IMR-90 (cell line): Measurements from ENCODE around the gene TSEN54. TPM values are rescaled to one million over a fixed set of nuclear protein-coding genes. Genes with fewer than 3 reads are reported as not detected.

Source experiments
- ATAC-seq: fragments of 200-7000 bp; cut with Tn5 transposase; 2 replicates; pipeline ENCODE4 v1.9.1; 2020; ENCODE audit warnings: low read depth, mild to moderate bottlenecking, moderate library complexity
- BruUV-seq: library from RNA; stranded (reverse); fragments of 400-500 nt; replicated peaks from 2 replicates; lab custom pipeline; 2021; lab: Mats Ljungman, UMichigan
- CTCF ChIA-PET: fragments of 300-600 bp; formaldehyde crosslinking; extraction: SDS; loops from one replicate; lab custom pipeline; 2021; ENCODE audit warnings: antibody characterized with exemption; lab: Yijun Ruan, JAX
- POLR2A ChIA-PET: fragments of 300-600 bp; sonication (Branson Sonifier 250); formaldehyde crosslinking; loops from one replicate; lab custom pipeline; 2022; ENCODE audit warnings: antibody characterized with exemption; ENCODE audit not compliant: unreplicated experiment; lab: Charles Lee
- DNase-seq: peaks from one replicate; pipeline ENCODE4 v3.0.0; 2013
- H2AFZ ChIP-seq: replicated peaks from 2 replicates; pipeline ENCODE3; 2013; ENCODE audit warnings: low read length, mild to moderate bottlenecking; ENCODE audit not compliant: poor library complexity
- H2AK5ac ChIP-seq: 2 replicates; pipeline ENCODE4 v1.6.1; 2013; ENCODE audit warnings: low read depth, low read length, inconsistent platforms
- H2AK9ac ChIP-seq: replicated peaks from 2 replicates; pipeline ENCODE3; 2013; ENCODE audit warnings: mild to moderate bottlenecking, low read depth, low read length, moderate library complexity; ENCODE audit not compliant: poor library complexity
- H2BK120ac ChIP-seq: 2 replicates; pipeline ENCODE4 v1.6.1; 2013; ENCODE audit warnings: low read depth, low read length, inconsistent platforms
- H2BK15ac ChIP-seq: 3 replicates; pipeline ENCODE4 v1.6.1; 2013; ENCODE audit warnings: low read depth, low read length, inconsistent platforms
- H2BK20ac ChIP-seq: 2 replicates; pipeline ENCODE4 v1.6.1; 2013; ENCODE audit warnings: low read depth, mild to moderate bottlenecking, inconsistent platforms, low read length, moderate library complexity
- H2BK5ac ChIP-seq: 2 replicates; pipeline ENCODE4 v1.6.1; 2013; ENCODE audit warnings: mild to moderate bottlenecking, low read depth, low read length, inconsistent platforms; ENCODE audit not compliant: poor library complexity, severe bottlenecking
- H3K14ac ChIP-seq: replicated peaks from 2 replicates; pipeline ENCODE4 v1.6.1; 2013; ENCODE audit warnings: low read depth, low read length, inconsistent platforms
- H3K18ac ChIP-seq: 2 replicates; pipeline ENCODE4 v1.6.1; 2013; ENCODE audit warnings: low read depth, low read length, control low read depth
- H3K23ac ChIP-seq: 2 replicates; pipeline ENCODE4 v1.6.1; 2013; ENCODE audit warnings: low read depth, low read length, inconsistent platforms
- H3K27ac ChIP-seq: 2 replicates; pipeline ENCODE4 v1.5.1; 2013; ENCODE audit warnings: mild to moderate bottlenecking, control low read depth, low read length; ENCODE audit not compliant: insufficient read depth
- H3K27me3 ChIP-seq: 2 replicates; pipeline ENCODE4 v1.6.1; 2013; ENCODE audit warnings: low read length; ENCODE audit not compliant: control insufficient read depth, insufficient read depth
- H3K36me3 ChIP-seq: 2 replicates; pipeline ENCODE4 v1.6.1; 2013; ENCODE audit warnings: low read length, mixed read lengths; ENCODE audit not compliant: control insufficient read depth, insufficient read depth
- H3K4ac ChIP-seq: 2 replicates; pipeline ENCODE4 v1.6.1; 2013; ENCODE audit warnings: low read depth, low read length, inconsistent platforms
- H3K4me1 ChIP-seq: 2 replicates; pipeline ENCODE4 v1.6.1; 2013; ENCODE audit warnings: low read length, mixed read lengths; ENCODE audit not compliant: control insufficient read depth, insufficient read depth
- H3K4me2 ChIP-seq: 2 replicates; pipeline ENCODE4 v1.6.1; 2013; ENCODE audit warnings: low read depth, mild to moderate bottlenecking, control low read depth, low read length, moderate library complexity
- H3K4me3 ChIP-seq: 2 replicates; pipeline ENCODE4 v1.5.1; 2013; ENCODE audit warnings: low read depth, mild to moderate bottlenecking, control low read depth, low read length, moderate library complexity; ENCODE audit not compliant: insufficient read depth
- H3K56ac ChIP-seq: 2 replicates; pipeline ENCODE4 v1.6.1; 2013; ENCODE audit warnings: low read length, inconsistent platforms; ENCODE audit not compliant: insufficient read depth; ENCODE audit errors: extremely low read depth
- H3K79me1 ChIP-seq, 2 experiments: 2 replicates each; pipeline ENCODE4 v1.6.1; 2013; ENCODE audit warnings: low read length in 2 of 2, inconsistent platforms in 1 of 2, low read depth in 1 of 2
- H3K9ac ChIP-seq: 2 replicates; pipeline ENCODE4 v1.6.1; 2013; ENCODE audit warnings: low read depth, low read length, control low read depth
- H3K9me1 ChIP-seq: 2 replicates; pipeline ENCODE4 v1.6.1; 2013; ENCODE audit warnings: low read length, inconsistent platforms; ENCODE audit not compliant: insufficient read depth
- H3K9me3 ChIP-seq: 2 replicates; pipeline ENCODE4 v1.6.1; 2013; ENCODE audit warnings: low read length; ENCODE audit not compliant: control insufficient read depth, insufficient read depth
- H4K20me1 ChIP-seq: 2 replicates; pipeline ENCODE4 v1.6.1; 2013; ENCODE audit warnings: low read length, inconsistent platforms; ENCODE audit not compliant: insufficient read depth
- H4K5ac ChIP-seq: 2 replicates; pipeline ENCODE4 v1.6.1; 2013; ENCODE audit warnings: mild to moderate bottlenecking, low read depth, low read length, control low read depth
- H4K8ac ChIP-seq, 2 experiments: 2 replicates each; pipeline ENCODE4 v1.6.1; 2013; ENCODE audit warnings: low read depth in 2 of 2, low read length in 2 of 2, control low read depth in 1 of 2, inconsistent platforms in 1 of 2
- H4K91ac ChIP-seq: 2 replicates; pipeline ENCODE4 v1.6.1; 2013; ENCODE audit warnings: low read depth, low read length, inconsistent platforms; ENCODE audit not compliant: insufficient read depth
- BHLHE40 ChIP-seq: fragments of 150-350 bp; IDR thresholded peaks from 2 replicates; pipeline ENCODE4 v1.6.1; 2016; ENCODE audit warnings: mild to moderate bottlenecking, low read depth, low read length
- CEBPB ChIP-seq: IDR thresholded peaks from 2 replicates; pipeline ENCODE4 v1.6.1; 2012; ENCODE audit warnings: low read depth, low read length, improper control_type of control experiment
- CHD1 ChIP-seq: IDR thresholded peaks from 2 replicates; pipeline ENCODE4 v1.6.1; 2012; ENCODE audit warnings: low read depth, low read length, improper control_type of control experiment
- CTCF ChIP-seq: conservative IDR thresholded peaks from 2 replicates; pipeline ENCODE4 v1.5.1; 2012; ENCODE audit warnings: mild to moderate bottlenecking, low read depth, low read length, improper control_type of control experiment
- ELK1 ChIP-seq: fragments of 150-350 bp; IDR thresholded peaks from 2 replicates; pipeline ENCODE4 v1.6.1; 2016; ENCODE audit warnings: low read depth, mild to moderate bottlenecking, low read length, moderate library complexity, borderline replicate concordance
- FOS ChIP-seq: fragments of 150-350 bp; IDR thresholded peaks from 2 replicates; pipeline ENCODE4 v1.6.1; 2016; ENCODE audit warnings: low read depth, low read length
- MAFK ChIP-seq: IDR thresholded peaks from 2 replicates; pipeline ENCODE4 v1.6.1; 2012; ENCODE audit warnings: low read depth, low read length, improper control_type of control experiment
- MAZ ChIP-seq: IDR thresholded peaks from 2 replicates; pipeline ENCODE4 v1.6.1; 2012; ENCODE audit warnings: low read depth, mild to moderate bottlenecking, low read length, improper control_type of control experiment, moderate library complexity, borderline replicate concordance
- MXI1 ChIP-seq: IDR thresholded peaks from 2 replicates; pipeline ENCODE4 v1.6.1; 2012; ENCODE audit warnings: low read depth, mild to moderate bottlenecking, low read length, moderate library complexity, borderline replicate concordance
- NFE2L2 ChIP-seq: fragments of 150-350 bp; IDR thresholded peaks from 2 replicates; pipeline ENCODE4 v1.6.1; 2016; ENCODE audit warnings: low read depth, mild to moderate bottlenecking, low read length
- POLR2A ChIP-seq: IDR thresholded peaks from 2 replicates; pipeline ENCODE4 v1.6.1; 2012; ENCODE audit warnings: mild to moderate bottlenecking, low read depth, low read length
- RAD21 ChIP-seq: IDR thresholded peaks from 2 replicates; pipeline ENCODE4 v1.6.1; 2012; ENCODE audit warnings: low read length, improper control_type of control experiment
- RCOR1 ChIP-seq: IDR thresholded peaks from 2 replicates; pipeline ENCODE4 v1.6.1; 2012; ENCODE audit warnings: mild to moderate bottlenecking, low read length, improper control_type of control experiment; ENCODE audit not compliant: insufficient replicate concordance
- RFX5 ChIP-seq: IDR thresholded peaks from 2 replicates; pipeline ENCODE4 v1.8.0; 2012; ENCODE audit warnings: low read depth, mild to moderate bottlenecking, low read length, moderate library complexity
- SMC3 ChIP-seq: fragments of 150-350 bp; IDR thresholded peaks from 2 replicates; pipeline ENCODE4 v1.6.1; 2016; ENCODE audit warnings: low read depth, mild to moderate bottlenecking, antibody characterized with exemption, low read length, moderate library complexity
- USF2 ChIP-seq: fragments of 150-350 bp; IDR thresholded peaks from 2 replicates; pipeline ENCODE4 v1.6.1; 2017; ENCODE audit warnings: mild to moderate bottlenecking, antibody characterized with exemption, low read length, low read depth
- WGBS, 2 experiments: methylation state at CpG; one replicate each; pipeline versions ENCODE4 v1.1.5 to v1.1.7; 2013; ENCODE audit warnings: missing lambda C conversion rate in 2 of 2; ENCODE audit not compliant: insufficient read length in 1 of 2; ENCODE audit errors: extremely low coverage in 2 of 2; 5-methylcytosine and 5-hydroxymethylcytosine counted together
- dilution Hi-C: fragments of 300-500 bp; cut with HindIII; formaldehyde crosslinking; loops from one replicate; pipeline ENCODE4 v1.14.3; 2018; ENCODE audit warnings: low sequenced_read_pairs; ENCODE audit not compliant: unreplicated experiment
- in situ Hi-C: fragments of 300-500 bp; cut with MboI; formaldehyde crosslinking; loops from 3 replicates; pipeline ENCODE4 v1.14.3; 2019; ENCODE audit warnings: low sequenced_read_pairs, inconsistent platforms, mixed read lengths
- intact Hi-C: fragments of 100-400 bp; cut with micrococcal nuclease; formaldehyde crosslinking; loops from 2 replicates; pipeline ENCODE4 v1.10.0; 2022
- polyA plus RNA-seq, 3 experiments: library from polyadenylated mRNA; depleted of rRNA; stranded (reverse); fragments of >200 nt; gene quantifications; 2 replicates each; pipeline ENCODE4 v1.2.3, GENCODE V29; 2012; ENCODE audit warnings: low replicate concordance in 1 of 3
- total RNA-seq: library from RNA; depleted of rRNA; stranded (reverse); fragments of >200 nt; gene quantifications from 2 replicates; pipeline ENCODE4 v1.2.3, GENCODE V29; 2012

The TSEN54 gene
- total and polyA plus RNA-seq, 2 of the 4 experiments (the other 2 are of a cell fraction), result 7.2 to 14.9 TPM

- H4K20me1 ChIP-seq, result peaks cover 11% of the 10 kb centered on the region
- no peak overlapping the region for H2BK20ac ChIP-seq
- no peak for TF ChIP-seq FOS
- no peak for TF ChIP-seq RAD21
- no peak for TF ChIP-seq POLR2A
- TF ChIP-seq RFX5, result no peak
- TF ChIP-seq MAFK, result no peak
- TF ChIP-seq NFE2L2, result no peak
- no peak for TF ChIP-seq USF2
- TF ChIP-seq MXI1, result no peak
- TF ChIP-seq MAZ, result no peak
- no peak for TF ChIP-seq CTCF
- no peak for TF ChIP-seq SMC3
- no peak for TF ChIP-seq CEBPB
- TF ChIP-seq ELK1, result no peak
- TF ChIP-seq CHD1, result no peak
- TF ChIP-seq RCOR1, result no peak
- no peak for TF ChIP-seq BHLHE40
- H3K14ac ChIP-seq, result no peak overlapping the region
- no peak overlapping the region for H3K9ac ChIP-seq
- H2AFZ ChIP-seq, result no peak overlapping the region
- H3K79me1 ChIP-seq, result peaks cover 8 to 26% of the 10 kb centered on the region in 2 experiments
- no peak overlapping the region for H2AK9ac ChIP-seq
- H3K4me1 ChIP-seq, result no peaks in the 10 kb centered on the region
- H3K27ac ChIP-seq, result no peak overlapping the region
- dilution Hi-C loops, result no loop called here
- no peak overlapping the region for H3K18ac ChIP-seq
- H4K8ac ChIP-seq, result no peak overlapping the region
- in situ Hi-C loops, result no loop called here
- H4K5ac ChIP-seq, result no peak overlapping the region
- no TSS peak for BruUV-seq
- H2BK15ac ChIP-seq, result no peak overlapping the region
- H3K4ac ChIP-seq, result no peak overlapping the region
- H3K4me2 ChIP-seq, result no peak overlapping the region
- H3K4me3 ChIP-seq, result no peak overlapping the region
- no peak overlapping the region for H3K23ac ChIP-seq
- no peak overlapping the region for H2BK120ac ChIP-seq
- peaks cover 8% of the 10 kb centered on the region for H3K9me1 ChIP-seq
- POLR2A ChIA-PET, result no interaction called here
- no peaks in the 10 kb centered on the region for H3K9me3 ChIP-seq
- CTCF ChIA-PET, result no interaction called here
- DNase-seq (no peak), ATAC-seq (no peak)
- H4K91ac ChIP-seq, result no peak overlapping the region
- no peak overlapping the region for H2AK5ac ChIP-seq
- WGBS, 2 experiments, result 87% methylated on average over 9 of the region's 12 CpGs; no CpG with 5 or more reads in 1 of the 2 experiments
- peaks cover 2% of the 10 kb centered on the region; the same call in 1 of the 2 replicates for H3K36me3 ChIP-seq
- no peak overlapping the region for H3K56ac ChIP-seq
- no peaks in the 10 kb centered on the region for H3K27me3 ChIP-seq
- no peak overlapping the region for H2BK5ac ChIP-seq
- intact Hi-C loops, result no loop called here
These were observed 30.6 kb upstream of the TSEN54 start for GRCh38 chr17:75485688-75486087.
